DLD1 (cell line): ENCODE measurements around the gene JMJD1C.

Experiments
- in situ Hi-C: cut with HindIII; loops from 2 replicates; pipeline ENCODE4 v1.10.0; 2017; ENCODE audit warnings: low sequenced_read_pairs

Gene JMJD1C

GRCh38 chr10:63197344-63198092, 268.3 kb downstream of the JMJD1C start:
- in situ Hi-C loops: no loop called here

DNA sequence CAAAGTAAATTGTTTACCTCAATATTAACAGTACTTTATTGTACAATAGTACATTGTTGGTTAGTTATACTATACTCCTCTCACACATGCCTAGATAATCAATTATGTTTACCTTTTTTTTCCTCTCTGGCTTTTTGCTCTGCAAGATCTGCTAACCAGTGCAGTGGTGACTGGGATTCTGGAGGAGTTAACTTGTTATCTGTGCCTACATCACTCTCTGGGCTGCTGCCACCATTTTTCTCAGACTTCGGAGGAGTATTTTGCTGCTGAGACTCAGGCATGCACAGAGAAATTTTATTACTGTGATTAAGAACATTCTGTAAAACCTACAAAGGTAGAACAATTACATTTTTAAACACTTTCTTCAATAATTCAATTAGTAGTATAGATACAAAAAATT, 273.0 kb downstream of the JMJD1C start:
- in situ Hi-C loops: no loop called here

GRCh38 chr10:63175534-63175933, 290.2 kb downstream of the JMJD1C start:
- in situ Hi-C loops: no loop called here

GRCh38 chr10:63173468-63174232, 292.1 kb downstream of the JMJD1C start:
- in situ Hi-C loops: loop anchor here (25.0 kb wide), 2 partner anchors 439 to 539 kb away; no protein-coding TSS in a partner anchor

GRCh38 chr10:63171926-63172325, 293.9 kb downstream of the JMJD1C start:
- in situ Hi-C loops: loop anchor here (25.0 kb wide), 2 partner anchors 440 to 540 kb away; no protein-coding TSS in a partner anchor

GRCh38 chr10:63171255-63171855, 294.4 kb downstream of the JMJD1C start:
- in situ Hi-C loops: loop anchor here (25.0 kb wide), 2 partner anchors 441 to 541 kb away; no protein-coding TSS in a partner anchor

GRCh38 chr10:63169624-63170023, 296.2 kb downstream of the JMJD1C start:
- in situ Hi-C loops: loop anchor here (25.0 kb wide), 2 partner anchors 443 to 543 kb away; no protein-coding TSS in a partner anchor

DNA sequence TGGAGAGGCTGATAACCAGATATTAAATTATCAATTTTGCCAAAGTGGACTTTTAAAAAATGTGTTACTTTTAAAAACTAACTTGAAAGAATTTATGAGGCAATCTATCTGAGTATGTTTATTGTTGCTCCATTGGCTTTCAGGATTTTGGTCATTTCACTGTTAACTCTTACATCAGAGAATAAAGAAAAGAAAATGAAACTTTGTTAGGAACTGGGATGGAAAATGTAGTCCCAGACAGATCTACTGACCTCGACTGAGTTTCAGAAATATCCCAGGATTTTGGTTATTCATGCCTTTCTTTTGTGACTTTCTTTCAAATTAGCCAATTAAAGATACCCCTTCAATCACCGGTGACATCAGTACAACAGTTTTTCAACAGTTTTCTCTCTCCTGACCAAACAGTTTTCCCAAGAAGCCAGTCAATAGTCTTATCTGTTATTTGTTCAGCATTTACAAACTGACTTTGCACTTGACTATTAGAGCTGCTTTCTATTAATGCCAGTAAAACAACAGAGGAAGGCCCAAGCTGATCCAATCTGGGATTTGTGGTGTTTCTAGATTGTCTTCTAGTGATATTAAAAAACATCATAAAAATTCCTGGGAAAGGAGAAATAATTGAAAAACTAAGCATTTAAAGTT, 296.8 kb downstream of the JMJD1C start:
- in situ Hi-C loops: loop anchor here (25.0 kb wide), 2 partner anchors 443 to 543 kb away; no protein-coding TSS in a partner anchor

DNA sequence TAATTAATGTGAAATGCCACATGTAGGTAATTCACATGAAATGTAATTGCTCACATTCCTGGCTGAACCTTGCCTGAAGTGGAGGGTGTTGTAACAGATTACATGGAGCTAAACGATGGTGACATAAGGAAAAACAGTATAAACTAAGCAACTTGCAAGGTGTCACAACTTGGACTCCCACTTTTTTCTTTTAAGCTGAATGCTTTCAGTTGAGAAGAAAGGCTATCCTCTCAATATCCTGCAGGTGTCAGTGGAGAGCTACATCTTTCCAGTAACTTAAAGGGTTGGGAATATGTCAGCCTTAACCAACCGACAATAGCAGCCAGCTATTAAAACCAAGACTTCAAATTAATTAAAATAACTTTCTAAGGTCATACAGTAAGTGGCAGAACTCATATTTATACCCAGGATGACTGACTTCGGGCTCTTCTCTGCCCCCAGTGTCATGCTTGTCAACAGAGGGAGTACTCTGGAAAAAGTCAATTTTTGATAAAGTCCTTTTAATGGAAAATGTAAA, 299.0 kb downstream of the JMJD1C start:
- in situ Hi-C loops: loop anchor here (25.0 kb wide), 2 partner anchors 446 to 546 kb away; no protein-coding TSS in a partner anchor

GRCh38 chr10:63165249-63165648, 300.5 kb downstream of the JMJD1C start:
- in situ Hi-C loops: loop anchor here (25.0 kb wide), 2 partner anchors 447 to 547 kb away; no protein-coding TSS in a partner anchor

DNA sequence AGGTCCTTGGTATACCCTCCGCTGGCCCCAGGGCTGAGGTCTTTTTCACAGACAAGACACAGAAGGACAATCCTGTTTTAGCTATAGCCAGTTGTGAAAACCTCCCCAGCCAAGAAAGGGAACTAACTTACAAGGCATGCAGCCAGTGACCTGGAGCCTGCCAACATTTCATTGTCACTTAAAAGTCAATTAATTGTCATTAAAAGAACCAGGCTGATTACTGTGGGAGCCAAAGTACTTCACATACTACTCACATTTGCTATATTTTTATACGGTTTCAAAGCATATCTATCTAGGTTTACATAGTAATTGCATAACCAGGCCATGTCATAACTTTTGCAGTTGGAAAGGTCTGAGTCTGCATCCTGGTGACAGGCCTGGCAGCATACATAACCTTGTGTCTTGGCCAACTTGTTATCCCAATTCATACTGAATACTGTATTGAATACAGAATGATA, 301.6 kb downstream of the JMJD1C start:
- in situ Hi-C loops: loop anchor here (25.0 kb wide), 2 partner anchors 448 to 548 kb away; no protein-coding TSS in a partner anchor

DNA sequence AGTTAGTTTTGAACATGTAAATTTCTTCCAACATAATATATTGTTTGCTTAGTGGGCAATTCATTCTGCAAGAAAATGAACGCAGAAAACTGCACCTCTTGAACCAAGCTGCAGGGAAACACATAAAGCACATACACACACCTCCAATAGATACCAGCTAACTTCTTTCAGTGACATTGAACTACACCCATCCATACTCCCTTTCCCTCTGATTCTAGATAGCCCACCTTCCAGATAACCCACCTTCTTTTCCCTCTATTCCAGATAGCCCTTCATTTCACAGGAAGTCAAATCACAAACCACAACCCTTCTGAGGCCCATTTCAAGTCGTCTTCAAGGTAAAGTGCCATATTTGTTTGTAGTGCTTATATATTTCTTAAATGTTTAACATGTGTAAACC, 304.2 kb downstream of the JMJD1C start:
- in situ Hi-C loops: loop anchor here (25.0 kb wide), 2 partner anchors 451 to 551 kb away; no protein-coding TSS in a partner anchor

DNA sequence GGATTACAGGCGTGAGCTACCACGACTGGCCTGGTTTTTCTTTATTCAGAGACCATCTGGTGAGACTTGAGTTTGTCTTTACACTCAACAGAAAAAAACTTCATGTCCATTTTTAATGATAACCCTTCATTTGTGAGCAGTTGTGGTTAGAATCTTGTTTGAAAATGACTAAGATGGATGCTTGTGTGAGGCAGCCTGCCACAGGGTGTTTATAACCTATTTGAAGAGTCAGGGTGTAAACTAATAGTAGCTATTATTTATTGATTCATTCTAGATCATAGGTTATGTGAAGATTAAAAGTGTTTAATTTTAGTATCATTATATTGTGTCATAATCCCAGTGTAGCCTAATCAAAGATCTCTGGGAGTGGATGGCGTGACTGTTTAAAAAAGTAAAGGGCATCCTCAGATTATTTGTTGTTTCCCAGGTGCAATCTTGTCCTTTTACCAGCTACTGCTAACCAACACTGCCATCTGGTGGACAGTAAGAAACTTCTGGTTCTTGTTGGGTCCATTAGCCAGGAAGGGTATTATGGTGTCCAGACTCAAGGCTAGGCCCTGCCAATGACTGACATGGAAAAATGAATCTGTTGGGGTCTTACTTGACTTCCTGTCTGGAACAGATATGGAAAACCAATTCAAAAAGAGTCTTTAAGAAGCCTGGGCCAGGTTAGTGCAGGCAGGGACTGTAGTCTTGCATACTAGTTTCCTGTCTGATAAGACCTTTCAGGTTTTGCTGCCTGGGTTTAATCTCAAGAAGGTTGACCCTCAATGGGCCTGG, 307.7 kb downstream of the JMJD1C start:
- in situ Hi-C loops: loop anchor here (25.0 kb wide), 2 partner anchors 454 to 554 kb away; no protein-coding TSS in a partner anchor

DNA sequence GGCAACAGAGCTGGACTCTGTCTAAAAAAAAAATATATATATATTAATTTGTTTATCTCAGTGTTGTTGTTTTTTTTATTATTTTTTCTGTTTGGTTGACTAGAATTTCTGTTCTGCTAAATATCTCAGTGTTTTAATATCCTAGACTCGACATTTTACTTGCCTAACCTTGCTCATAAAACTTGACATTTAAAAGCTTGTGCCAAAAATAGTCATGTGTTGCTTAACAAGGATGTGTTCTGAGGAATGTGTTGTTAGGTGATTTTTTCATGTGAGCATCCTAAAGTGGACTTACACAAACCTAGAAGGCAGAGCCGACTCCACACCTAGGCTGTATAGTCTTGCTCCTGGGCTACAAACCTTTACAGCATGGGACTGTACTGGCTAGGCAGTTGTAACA, 309.5 kb downstream of the JMJD1C start:
- in situ Hi-C loops: loop anchor here (25.0 kb wide), 2 partner anchors 456 to 556 kb away; no protein-coding TSS in a partner anchor

GRCh38 chr10:63155388-63156020, 310.3 kb downstream of the JMJD1C start:
- in situ Hi-C loops: loop anchor here (25.0 kb wide), 2 partner anchors 457 to 557 kb away; no protein-coding TSS in a partner anchor

DNA sequence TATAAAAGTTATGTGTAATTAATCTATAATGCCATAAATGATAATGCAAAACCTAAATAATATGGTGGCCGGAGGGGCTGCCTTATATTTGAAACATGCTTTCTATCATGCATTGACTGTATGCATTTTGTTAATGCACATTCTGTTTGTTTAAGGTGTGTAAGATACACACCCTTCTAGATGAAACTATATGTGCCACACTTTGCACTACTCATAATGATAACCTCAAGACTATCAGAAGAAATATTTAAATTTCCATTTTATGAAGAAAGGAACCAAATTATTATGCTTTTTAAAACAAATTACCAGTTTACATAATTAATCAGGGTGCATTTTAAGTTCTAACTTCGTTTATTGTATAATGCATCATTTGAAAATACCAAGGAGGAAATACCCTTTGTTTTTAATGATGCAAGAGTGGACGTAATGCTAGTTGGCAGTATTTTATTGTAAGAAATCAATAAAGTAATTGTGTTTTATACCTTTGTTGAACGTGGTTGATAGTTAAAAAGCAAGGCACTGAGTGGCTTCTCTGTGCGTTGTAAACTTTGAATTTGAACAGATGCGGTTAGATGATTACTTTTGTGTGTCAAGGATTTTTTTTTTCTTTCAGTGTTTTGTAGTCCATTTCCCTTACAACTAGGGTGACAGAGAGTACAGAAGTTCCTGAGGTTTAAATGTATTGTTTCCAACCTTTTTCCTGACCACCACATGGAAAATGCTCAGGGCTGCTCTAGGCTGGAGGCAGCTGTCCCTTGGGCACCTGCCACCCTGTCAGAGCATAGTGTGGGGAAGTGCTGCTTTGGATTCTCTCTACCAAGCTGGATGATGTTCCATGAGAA, 311.0 kb downstream of the JMJD1C start:
- in situ Hi-C loops: loop anchor here (25.0 kb wide), 2 partner anchors 458 to 558 kb away; no protein-coding TSS in a partner anchor

GRCh38 chr10:63153868-63154545, 311.8 kb downstream of the JMJD1C start:
- in situ Hi-C loops: loop anchor here (25.0 kb wide), 2 partner anchors 458 to 558 kb away; no protein-coding TSS in a partner anchor
